Anterior cingulate cortex (tissue), 58 donors: Measurements from ENCODE around the gene RASSF7.

Experiments used
- DNase-seq, 58 donors: peaks; one replicate each; lab custom pipeline; 2025; lab: John Stamatoyannopoulos, UW

RASSF7 gene

DNA sequence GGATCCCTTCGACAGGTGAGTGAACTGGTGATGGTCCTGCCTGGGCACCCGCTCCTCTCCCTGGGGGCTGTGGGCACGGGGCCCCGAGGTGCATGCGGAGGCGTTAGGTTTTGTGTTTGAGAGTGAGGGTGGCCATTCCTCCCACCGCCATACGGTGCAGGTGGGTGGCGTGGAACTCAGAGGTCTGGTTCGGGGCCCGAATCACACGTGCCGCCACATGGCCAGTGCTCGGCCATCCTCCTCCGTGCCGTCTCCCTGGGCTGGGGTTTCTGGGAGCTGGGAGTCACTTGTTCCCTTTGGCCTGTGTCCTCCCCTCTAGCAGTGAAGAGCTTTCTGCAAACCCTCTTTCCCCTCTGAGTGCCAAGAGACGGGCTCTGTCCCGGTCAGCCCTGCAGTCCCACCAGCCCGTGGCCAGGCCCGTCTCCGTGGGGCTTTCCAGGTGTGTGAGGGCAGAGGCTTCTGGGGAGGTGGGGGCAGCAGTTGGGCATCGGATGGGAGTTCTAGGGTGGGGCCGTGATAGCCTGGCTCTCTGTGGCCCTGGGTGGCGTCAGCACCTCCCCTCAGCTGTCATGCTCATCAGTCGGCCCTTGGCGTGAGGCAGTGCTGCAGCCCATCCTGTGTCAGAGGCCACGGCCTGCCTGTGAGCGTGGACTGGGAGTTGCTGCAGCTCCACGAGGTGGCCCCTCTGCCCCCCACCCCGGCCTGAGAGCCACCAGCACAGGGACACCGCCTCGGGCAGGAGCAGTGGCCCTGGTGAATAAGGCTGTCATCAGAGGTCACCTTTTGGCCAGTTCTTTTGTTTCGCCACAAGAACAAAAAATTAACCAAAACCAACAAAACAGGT is 44.7 kb downstream of the RASSF7 start:
- DNase-seq, result no peak

DNA sequence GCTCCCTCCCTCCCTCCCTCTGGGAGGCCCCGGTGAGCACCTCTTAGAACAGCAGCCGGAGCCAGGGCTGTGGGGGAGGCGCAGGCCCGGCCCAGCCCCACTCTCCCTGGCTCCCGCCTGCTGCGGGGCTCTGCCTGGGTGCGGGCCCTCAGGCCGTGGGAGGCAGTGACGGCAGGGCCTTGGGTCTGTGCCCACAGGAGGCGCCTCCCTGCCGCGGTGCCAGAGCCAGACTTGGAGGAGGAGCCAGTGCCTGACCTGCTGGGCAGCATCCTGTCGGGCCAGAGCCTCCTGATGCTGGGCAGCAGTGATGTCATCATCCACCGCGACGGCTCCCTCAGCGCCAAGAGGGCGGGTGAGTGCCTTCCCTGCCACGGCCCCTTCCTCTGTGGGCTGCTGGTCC is 45.5 kb downstream of the RASSF7 start:
- DNase-seq, result peak in 10 of 58 donors; percentile 14 to 44 (median 32)

DNA sequence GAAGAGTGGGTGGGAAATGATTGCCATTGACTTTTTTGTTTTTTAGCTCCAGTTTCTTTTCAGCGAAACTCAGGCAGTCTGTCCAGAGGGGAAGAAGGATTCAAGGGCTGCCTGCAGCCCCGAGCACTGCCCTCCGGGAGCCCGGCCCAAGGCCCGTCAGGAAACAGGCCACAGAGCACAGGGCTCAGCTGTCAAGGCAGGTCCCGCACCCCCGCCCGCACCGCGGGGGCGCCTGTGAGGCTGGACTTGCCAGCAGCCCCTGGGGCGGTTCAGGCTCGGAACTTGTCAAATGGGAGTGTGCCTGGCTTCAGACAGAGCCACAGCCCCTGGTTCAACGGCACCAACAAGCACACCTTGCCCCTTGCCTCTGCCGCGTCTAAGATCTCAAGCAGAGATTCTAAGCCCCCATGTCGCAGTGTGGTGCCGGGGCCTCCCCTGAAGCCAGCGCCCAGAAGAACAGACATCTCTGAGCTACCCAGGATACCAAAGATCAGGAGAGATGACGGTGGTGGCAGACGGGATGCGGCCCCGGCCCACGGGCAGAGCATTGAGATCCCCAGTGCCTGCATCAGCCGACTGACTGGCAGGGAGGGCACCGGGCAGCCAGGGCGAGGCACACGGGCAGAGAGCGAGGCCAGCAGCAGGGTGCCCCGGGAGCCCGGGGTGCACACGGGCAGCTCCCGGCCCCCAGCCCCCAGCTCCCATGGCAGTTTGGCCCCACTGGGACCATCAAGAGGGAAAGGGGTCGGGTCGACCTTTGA is 46.4 kb downstream of the RASSF7 start:
- DNase-seq, result no peak

DNA sequence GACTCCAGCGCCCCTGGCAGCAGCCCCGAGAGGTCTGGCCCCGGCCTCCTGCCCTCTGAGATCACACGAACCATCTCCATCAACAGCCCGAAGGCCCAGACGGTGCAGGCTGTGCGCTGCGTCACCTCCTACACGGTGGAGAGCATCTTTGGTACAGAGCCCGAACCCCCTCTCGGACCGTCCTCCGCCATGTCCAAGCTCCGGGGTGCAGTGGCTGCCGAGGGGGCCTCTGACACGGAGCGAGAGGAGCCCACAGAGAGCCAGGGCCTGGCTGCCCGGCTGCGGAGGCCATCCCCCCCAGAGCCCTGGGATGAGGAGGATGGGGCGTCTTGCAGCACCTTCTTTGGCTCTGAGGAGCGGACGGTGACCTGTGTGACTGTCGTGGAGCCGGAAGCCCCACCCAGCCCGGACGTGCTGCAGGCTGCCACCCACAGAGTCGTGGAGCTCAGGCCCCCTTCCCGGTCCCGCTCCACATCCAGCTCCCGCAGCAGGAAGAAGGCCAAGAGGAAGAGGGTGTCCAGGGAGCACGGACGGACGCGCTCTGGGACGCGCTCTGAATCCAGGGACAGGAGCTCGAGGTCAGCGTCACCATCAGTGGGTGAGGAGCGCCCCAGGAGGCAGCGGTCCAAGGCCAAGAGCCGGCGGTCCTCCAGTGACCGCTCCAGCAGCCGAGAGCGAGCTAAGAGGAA is 47.3 kb downstream of the RASSF7 start:
- no peak for DNase-seq

DNA sequence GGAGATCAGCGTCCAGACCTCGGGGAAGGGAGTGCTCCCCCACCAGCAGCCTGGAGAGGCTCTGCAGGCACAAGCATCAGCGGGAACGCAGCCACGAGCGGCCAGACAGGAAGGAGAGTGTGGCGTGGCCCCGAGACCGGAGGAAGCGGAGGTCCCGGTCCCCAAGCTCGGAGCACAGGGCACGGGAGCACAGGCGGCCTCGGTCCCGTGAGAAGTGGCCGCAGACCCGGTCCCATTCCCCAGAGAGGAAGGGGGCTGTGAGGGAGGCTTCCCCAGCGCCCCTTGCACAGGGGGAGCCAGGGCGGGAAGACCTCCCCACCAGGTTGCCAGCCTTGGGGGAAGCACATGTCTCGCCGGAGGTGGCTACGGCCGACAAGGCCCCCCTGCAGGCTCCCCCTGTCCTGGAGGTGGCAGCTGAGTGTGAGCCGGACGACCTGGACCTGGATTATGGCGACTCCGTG is 48.1 kb downstream of the RASSF7 start:
- no peak for DNase-seq

DNA sequence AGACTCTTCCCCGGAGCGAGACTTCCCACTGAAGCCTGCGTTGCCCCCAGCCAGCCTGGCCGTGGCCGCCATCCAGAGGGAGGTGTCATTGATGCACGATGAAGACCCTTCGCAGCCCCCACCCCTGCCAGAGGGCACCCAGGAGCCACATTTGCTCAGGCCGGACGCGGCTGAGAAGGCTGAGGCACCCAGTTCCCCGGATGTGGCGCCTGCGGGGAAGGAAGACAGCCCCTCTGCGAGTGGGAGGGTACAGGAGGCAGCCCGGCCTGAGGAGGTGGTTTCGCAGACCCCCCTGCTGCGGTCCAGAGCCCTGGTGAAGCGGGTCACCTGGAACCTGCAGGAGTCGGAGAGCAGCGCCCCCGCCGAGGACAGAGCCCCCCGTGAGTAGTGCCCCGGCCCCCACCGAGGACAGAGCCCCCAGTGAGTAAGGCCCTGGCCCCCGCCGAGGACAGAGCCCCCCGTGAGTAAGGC is 48.6 kb downstream of the RASSF7 start:
- no peak for DNase-seq

DNA sequence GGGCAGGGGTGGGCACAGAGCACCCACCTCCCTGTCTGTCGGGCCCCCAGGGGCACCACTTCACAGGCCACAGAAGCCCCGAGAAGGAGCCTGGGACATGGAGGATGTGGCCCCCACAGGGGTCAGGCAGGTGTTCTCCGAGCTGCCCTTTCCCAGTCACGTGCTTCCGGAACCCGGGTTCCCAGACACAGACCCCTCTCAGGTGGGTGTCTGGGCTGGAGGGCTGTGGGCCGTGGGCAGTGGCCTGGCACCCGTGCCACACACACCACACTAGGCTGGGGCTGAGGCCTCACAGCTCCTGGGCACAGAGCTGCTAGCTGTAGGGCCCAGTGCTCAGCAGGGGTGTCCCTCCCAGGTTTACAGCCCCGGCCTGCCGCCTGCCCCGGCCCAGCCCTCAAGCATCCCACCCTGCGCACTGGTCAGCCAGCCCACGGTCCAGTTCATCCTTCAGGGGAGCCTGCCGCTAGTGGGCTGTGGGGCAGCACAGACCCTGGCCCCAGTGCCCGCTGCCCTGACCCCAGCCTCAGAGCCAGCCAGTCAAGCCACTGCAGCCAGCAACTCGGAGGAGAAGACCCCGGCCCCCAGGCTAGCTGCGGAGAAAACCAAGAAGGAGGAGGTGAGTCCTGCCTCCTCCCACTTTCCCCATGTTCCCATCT is 49.5 kb downstream of the RASSF7 start:
- no peak for DNase-seq

DNA sequence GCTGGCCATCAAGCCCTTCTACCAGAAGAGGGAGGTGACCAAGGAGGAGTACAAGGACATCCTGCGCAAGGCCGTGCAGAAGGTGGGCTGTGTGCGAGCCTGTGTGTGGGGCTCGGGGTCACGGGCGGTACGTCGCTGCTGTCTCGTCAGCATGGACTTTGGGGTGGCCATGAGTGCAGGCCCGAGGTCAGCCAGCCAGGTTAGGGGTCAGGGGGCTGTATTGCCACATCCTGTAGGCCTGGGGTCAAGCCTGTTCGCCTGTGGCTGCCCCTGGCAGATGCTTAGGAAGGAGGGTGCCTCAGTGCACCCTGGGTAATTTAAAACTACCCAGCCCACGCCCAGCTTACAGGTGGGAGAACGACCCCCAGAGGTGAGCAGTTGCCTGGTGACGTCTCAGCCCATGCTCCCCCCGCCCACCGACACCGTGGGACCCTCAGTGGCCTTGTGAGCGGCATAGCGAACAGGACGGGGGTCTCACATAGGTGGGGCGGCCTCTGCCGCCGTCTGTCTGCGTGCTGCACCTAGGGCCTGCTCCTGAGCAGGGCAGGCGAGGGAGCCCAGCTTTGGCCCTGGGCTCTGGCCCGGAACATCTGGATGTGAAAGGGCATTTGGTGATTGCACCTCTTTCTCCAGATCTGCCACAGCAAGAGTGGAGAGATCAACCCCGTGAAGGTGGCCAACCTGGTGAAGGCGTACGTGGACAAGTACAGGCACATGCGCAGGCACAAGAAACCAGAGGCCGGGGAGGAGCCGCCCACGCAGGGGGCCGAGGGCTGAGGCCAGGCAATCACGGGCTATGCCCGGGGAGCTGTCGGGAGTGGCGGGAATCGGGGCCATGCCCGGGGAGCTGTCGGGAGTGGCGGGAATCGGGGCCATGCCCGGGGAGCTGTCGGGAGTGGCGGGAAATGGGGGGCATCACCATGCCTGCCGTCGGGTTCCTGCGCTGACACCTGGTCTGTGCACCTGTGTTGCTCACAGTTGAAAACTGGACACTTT is 50.5 kb downstream of the RASSF7 start:
- DNase-seq, result no peak

DNA sequence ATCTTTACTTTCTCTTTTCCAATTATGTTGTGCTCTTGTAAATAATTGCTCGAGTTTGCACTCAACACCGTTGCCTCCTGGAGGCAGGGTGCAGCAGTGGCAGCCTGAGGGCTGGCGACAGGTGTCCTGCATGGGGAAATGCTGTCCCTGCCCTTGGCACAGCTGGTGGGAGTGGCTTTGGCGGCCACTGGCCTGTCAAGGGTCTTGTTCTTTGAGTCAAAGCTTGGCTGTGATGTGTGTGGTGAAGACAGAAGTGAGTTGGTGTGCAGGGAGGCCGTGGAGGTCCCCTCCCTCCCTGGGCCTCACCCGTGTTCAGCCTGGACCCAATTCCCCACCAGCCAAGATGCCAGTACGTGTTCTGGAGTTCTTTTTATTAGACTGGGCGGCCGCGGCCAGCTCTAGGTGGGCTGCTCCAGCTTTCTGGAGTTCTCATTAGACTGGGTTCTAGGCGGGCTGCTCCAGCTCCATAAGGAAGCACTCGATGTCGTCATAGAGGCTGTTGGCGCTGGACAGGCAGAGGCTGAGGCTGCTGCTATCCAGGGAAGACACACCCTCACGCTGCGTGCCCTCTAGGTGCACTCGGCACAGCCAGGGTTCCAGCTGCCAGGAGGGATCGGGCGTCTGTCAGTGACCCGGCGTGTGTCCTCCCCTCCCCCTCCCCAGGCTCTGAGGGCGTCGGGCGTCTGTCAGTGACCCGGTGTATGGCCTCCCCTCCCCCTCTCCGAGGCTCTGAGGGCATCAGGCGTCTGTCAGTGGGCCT is 51.6 kb downstream of the RASSF7 start:
- no peak for DNase-seq

DNA sequence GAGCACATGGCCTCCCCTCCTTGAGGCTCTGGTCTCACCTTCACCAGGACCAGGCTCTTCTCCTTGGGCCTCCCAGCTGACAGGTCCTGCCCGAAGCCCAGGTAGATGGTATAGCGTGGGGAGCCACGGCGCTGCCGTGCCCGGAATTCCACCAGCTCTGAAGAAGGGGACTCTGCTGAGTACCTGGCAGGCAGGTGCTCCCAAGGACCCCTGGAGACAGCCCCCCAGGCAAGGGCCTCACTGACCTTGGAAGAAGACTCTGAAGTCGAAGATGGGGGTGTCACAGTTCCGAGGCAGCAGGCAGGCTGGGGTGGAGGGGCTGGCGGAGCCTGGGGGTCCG is 52.2 kb downstream of the RASSF7 start:
- no peak for DNase-seq

DNA sequence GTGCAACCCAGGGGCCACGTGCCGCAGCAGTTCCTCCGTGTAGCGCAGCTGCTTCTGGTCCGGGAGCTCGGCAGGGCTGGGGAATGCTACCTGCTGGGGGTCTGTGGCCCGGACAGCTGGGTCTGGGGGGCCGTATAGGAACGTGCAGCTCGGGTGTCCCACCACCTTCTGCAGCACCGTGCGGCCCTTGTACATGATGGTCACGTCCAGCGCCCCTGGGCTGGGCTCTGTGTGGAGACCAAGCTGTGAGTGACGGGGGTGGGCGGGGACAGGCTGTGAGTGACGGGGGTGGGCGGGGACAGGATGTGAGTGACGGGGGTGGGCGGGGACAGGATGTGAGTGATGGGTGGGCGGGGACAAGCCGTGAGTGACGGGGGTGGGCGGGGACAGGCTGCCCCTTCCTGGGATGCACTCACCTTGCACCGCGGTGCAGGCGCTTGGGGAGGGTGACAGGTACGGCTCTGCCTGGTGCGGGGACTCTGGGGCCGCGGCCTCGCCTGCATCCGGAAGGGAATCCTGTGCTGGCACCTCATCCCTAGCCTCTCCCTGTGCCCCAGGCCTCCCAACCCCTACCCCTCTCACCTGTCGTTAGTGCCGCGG is 52.7 kb downstream of the RASSF7 start:
- DNase-seq, result peak in 8 of 58 donors; percentile 26 to 57 (median 33)
